MG63 (cell line): Measurements from ENCODE around the gene ASB3. TPM values are rescaled to one million over a fixed set of nuclear protein-coding genes. Genes with fewer than 3 reads are reported as not detected.

Source experiments
- DNase-seq: peaks from one replicate; pipeline ENCODE4 v3.0.0-alpha.2; 2020
- H3K27me3 ChIP-seq: fragments of 250-450 bp; sonication (Bioruptor Pico); 2 replicates; pipeline ENCODE4 v1.5.1; 2020; ENCODE audit warnings: mild to moderate bottlenecking, moderate library complexity
- H3K36me3 ChIP-seq: fragments of 250-450 bp; sonication (Bioruptor Pico); 2 replicates; pipeline ENCODE4 v1.5.1; 2020; ENCODE audit warnings: mild to moderate bottlenecking, moderate library complexity
- H3K4me3 ChIP-seq: fragments of 250-450 bp; sonication (Bioruptor Pico); 2 replicates; pipeline ENCODE4 v1.5.1; 2020; ENCODE audit warnings: mild to moderate bottlenecking, moderate library complexity
- H3K9me3 ChIP-seq: fragments of 250-450 bp; sonication (Bioruptor Pico); 2 replicates; pipeline ENCODE4 v1.5.1; 2020; ENCODE audit warnings: mild to moderate bottlenecking, moderate library complexity
- total RNA-seq: library from RNA; depleted of rRNA; stranded (reverse); fragments of >200 nt; shearing (Covaris generic); gene quantifications from 2 replicates; pipeline ENCODE4 v1.2.3, GENCODE V29; 2014; ENCODE audit warnings: low replicate concordance; rRNA removed

ASB3 gene
- total RNA-seq, 1 experiment from 2014 or later = 13.8 TPM

GRCh38 chr2:53640466-53640865 is 146.3 kb downstream of the ASB3 start:
- DNase-seq = no peak

GRCh38 chr2:53636596-53636995 is 150.2 kb downstream of the ASB3 start:
- H3K27me3 ChIP-seq = no peaks in the 10 kb centered on the region
- no peaks in the 10 kb centered on the region for H3K36me3 ChIP-seq
- no peak for DNase-seq
- H3K9me3 ChIP-seq = no peaks in the 10 kb centered on the region
- H3K4me3 ChIP-seq = no peak overlapping the region

More at GRCh38 chr2:53640466-53640865, 146.3 kb downstream of the ASB3 start:
- H3K36me3 ChIP-seq = no peaks in the 10 kb centered on the region
- no peak overlapping the region for H3K4me3 ChIP-seq
- no peaks in the 10 kb centered on the region for H3K9me3 ChIP-seq
- H3K27me3 ChIP-seq = no peaks in the 10 kb centered on the region

- H3K27me3 ChIP-seq = no peaks in the 10 kb centered on the region
- H3K36me3 ChIP-seq = no peaks in the 10 kb centered on the region
- H3K4me3 ChIP-seq = no peak overlapping the region
- no peaks in the 10 kb centered on the region for H3K9me3 ChIP-seq
- no peak for DNase-seq
Measured at GRCh38 chr2:53636109-53636508, 150.6 kb downstream of the ASB3 start.

- DNase-seq = no peak
- H3K36me3 ChIP-seq = no peaks in the 10 kb centered on the region
- no peaks in the 10 kb centered on the region for H3K9me3 ChIP-seq
- H3K4me3 ChIP-seq = no peak overlapping the region
- H3K27me3 ChIP-seq = no peaks in the 10 kb centered on the region
Measured at GRCh38 chr2:53635694-53636093, 151.1 kb downstream of the ASB3 start.

GRCh38 chr2:53633441-53633840 is 153.3 kb downstream of the ASB3 start:
- no peak overlapping the region for H3K4me3 ChIP-seq
- no peak for DNase-seq
- H3K27me3 ChIP-seq = no peaks in the 10 kb centered on the region
- H3K36me3 ChIP-seq = no peaks in the 10 kb centered on the region
- H3K9me3 ChIP-seq = no peaks in the 10 kb centered on the region

- Histone ChIP-seq H3K27me3 (no peaks in the 10 kb centered on the region), H3K36me3 (no peaks in the 10 kb centered on the region), H3K9me3 (no peaks in the 10 kb centered on the region), H3K4me3 (no peak overlapping the region)
- DNase-seq = no peak
Measured at GRCh38 chr2:53632714-53633113, 154.0 kb downstream of the ASB3 start.

- DNase-seq = no peak
Measured at GRCh38 chr2:53632126-53632460, 154.7 kb downstream of the ASB3 start.

GRCh38 chr2:53631313-53632125 is 155.2 kb downstream of the ASB3 start:
- Histone ChIP-seq H3K27me3 (no peaks in the 10 kb centered on the region), H3K4me3 (no peak overlapping the region), H3K36me3 (no peaks in the 10 kb centered on the region), H3K9me3 (no peaks in the 10 kb centered on the region)
- DNase-seq = no peak

More at GRCh38 chr2:53632126-53632460, 154.7 kb downstream of the ASB3 start:
- Histone ChIP-seq H3K4me3 (no peak overlapping the region), H3K9me3 (no peaks in the 10 kb centered on the region), H3K27me3 (no peaks in the 10 kb centered on the region), H3K36me3 (no peaks in the 10 kb centered on the region)

GRCh38 chr2:53630026-53630606 is 156.6 kb downstream of the ASB3 start:
- Histone ChIP-seq H3K36me3 (no peaks in the 10 kb centered on the region), H3K9me3 (no peaks in the 10 kb centered on the region)
- DNase-seq = no peak

GRCh38 chr2:53629501-53629900 is 157.3 kb downstream of the ASB3 start:
- Histone ChIP-seq H3K27me3 (no peaks in the 10 kb centered on the region), H3K36me3 (no peaks in the 10 kb centered on the region), H3K9me3 (no peaks in the 10 kb centered on the region), H3K4me3 (no peak overlapping the region)
- DNase-seq = no peak

More at GRCh38 chr2:53630026-53630606, 156.6 kb downstream of the ASB3 start:
- no peaks in the 10 kb centered on the region for H3K27me3 ChIP-seq
- no peak overlapping the region for H3K4me3 ChIP-seq

GRCh38 chr2:53629001-53629400 is 157.8 kb downstream of the ASB3 start:
- DNase-seq = no peak
- H3K9me3 ChIP-seq = no peaks in the 10 kb centered on the region
- no peak overlapping the region for H3K4me3 ChIP-seq
- no peaks in the 10 kb centered on the region for H3K27me3 ChIP-seq
- H3K36me3 ChIP-seq = no peaks in the 10 kb centered on the region

- DNase-seq = no peak
- H3K4me3 ChIP-seq = no peak overlapping the region
Measured at GRCh38 chr2:53622141-53622540, 164.6 kb downstream of the ASB3 start.

GRCh38 chr2:53620981-53621380 is 165.8 kb downstream of the ASB3 start:
- Histone ChIP-seq H3K27me3 (no peaks in the 10 kb centered on the region), H3K9me3 (no peaks in the 10 kb centered on the region)
- DNase-seq = no peak

More at GRCh38 chr2:53622141-53622540, 164.6 kb downstream of the ASB3 start:
- H3K27me3 ChIP-seq = no peaks in the 10 kb centered on the region
- no peaks in the 10 kb centered on the region for H3K9me3 ChIP-seq
- no peaks in the 10 kb centered on the region for H3K36me3 ChIP-seq

More at GRCh38 chr2:53620981-53621380, 165.8 kb downstream of the ASB3 start:
- Histone ChIP-seq H3K36me3 (no peaks in the 10 kb centered on the region), H3K4me3 (no peak overlapping the region)

Other genes starting within 250 kb of the ASB3 start
- 2.4 and 9.7 TPM in 2 replicates for gene CHAC2, start 19.1 kb downstream of the ASB3 start, total RNA-seq
- 12.1 and 13.6 TPM in 2 replicates for gene ERLEC1, start 91 bp upstream of the ASB3 start, total RNA-seq
- gene GPR75, start 73.0 kb upstream of the ASB3 start, total RNA-seq = 0.53 TPM in 1 of 2 replicates, not detected in the other
- gene PSME4, start 184.0 kb upstream of the ASB3 start, total RNA-seq = 17.9 and 24.2 TPM in 2 replicates